Measurements from ENCODE around the gene ZNF274. TPM values are rescaled to one million over a fixed set of nuclear protein-coding genes. Genes with fewer than 3 reads are reported as not detected.

ZNF274 gene
- total RNA-seq, 2 donors from 2014 or later: 26.4 to 32.6 TPM

- H3K9me3 ChIP-seq: peaks cover under 1% of the 10 kb centered on the region
- peak within 1 kb of the TSS; percentile 5 to 51 for H3K27ac ChIP-seq
- H3K4me3 ChIP-seq: peak within 1 kb of the TSS; percentile 71
Observed at GRCh38 chr19:58228585-58229254, 45.9 kb downstream of the ZNF274 start, which contains the start of gene ZNF544. TSS of gene ZNF544 (plus strand) at chr19:58228914. CDS start at chr19:58244024, 15,110 bp downstream.

GRCh38 chr19:58229255-58229639 is 46.4 kb downstream of the ZNF274 start:
- DNase-seq (ENCODE audit: low spot score): no peak
- Histone ChIP-seq H3K27ac (peak overlapping the region in 1 of 2 donors; percentile 51), H3K9me3 (peaks cover 6% of the 10 kb centered on the region), H3K4me3 (peak overlapping the region; percentile 71), H3K4me1 (ENCODE audit: control insufficient read depth in 1 of 2, low read depth in 2 of 2) (peaks cover 9% of the 10 kb centered on the region in 2 donors), H3K36me3 (peaks cover 26% of the 10 kb centered on the region), H3K27me3 (replicated peaks; ENCODE audit: insufficient read depth) (no peaks in the 10 kb centered on the region)
- TF ChIP-seq CTCF (IDR thresholded peaks at IDR 0.05): no peak
- no peak for ATAC-seq (ENCODE audit: insufficient number of reproducible peaks, low FRiP score, low read depth)

More at GRCh38 chr19:58228585-58229254, 45.9 kb downstream of the ZNF274 start, which contains the start of gene ZNF544:
- peak; percentile 7 for DNase-seq (ENCODE audit: low spot score)
- peaks cover 9% of the 10 kb centered on the region in 2 donors for H3K4me1 ChIP-seq (ENCODE audit: control insufficient read depth in 1 of 2, low read depth in 2 of 2)
- ATAC-seq (ENCODE audit: insufficient number of reproducible peaks, low FRiP score, low read depth): no peak
- peaks cover 20% of the 10 kb centered on the region for H3K36me3 ChIP-seq
- TF ChIP-seq CTCF (IDR thresholded peaks at IDR 0.05): no peak
- no peaks in the 10 kb centered on the region for H3K27me3 ChIP-seq (replicated peaks; ENCODE audit: insufficient read depth)

GRCh38 chr19:58237324-58237723 is 54.5 kb downstream of the ZNF274 start:
- Histone ChIP-seq H3K27me3 (replicated peaks; ENCODE audit: insufficient read depth) (no peaks in the 10 kb centered on the region), H3K27ac (no peak overlapping the region), H3K36me3 (peaks cover 63% of the 10 kb centered on the region), H3K4me3 (no peak overlapping the region), H3K9me3 (peaks cover 72% of the 10 kb centered on the region), H3K4me1 (ENCODE audit: control insufficient read depth in 1 of 2, low read depth in 2 of 2) (no peaks in the 10 kb centered on the region)
- ATAC-seq (ENCODE audit: insufficient number of reproducible peaks, low FRiP score, low read depth) (no peak), DNase-seq (ENCODE audit: low spot score) (no peak)
- TF ChIP-seq CTCF (IDR thresholded peaks at IDR 0.05): no peak

GRCh38 chr19:58243351-58243750 is 60.5 kb downstream of the ZNF274 start:
- TF ChIP-seq CTCF (IDR thresholded peaks at IDR 0.05): no peak
- ATAC-seq (ENCODE audit: insufficient number of reproducible peaks, low FRiP score, low read depth) (no peak), DNase-seq (ENCODE audit: low spot score) (no peak)
- H3K36me3 ChIP-seq: peaks cover 71% of the 10 kb centered on the region
- H3K4me3 ChIP-seq: no peak overlapping the region
- peaks cover 96% of the 10 kb centered on the region for H3K9me3 ChIP-seq
- no peaks in the 10 kb centered on the region for H3K27me3 ChIP-seq (replicated peaks; ENCODE audit: insufficient read depth)
- no peak overlapping the region for H3K27ac ChIP-seq
- no peaks in the 10 kb centered on the region for H3K4me1 ChIP-seq (ENCODE audit: control insufficient read depth in 1 of 2, low read depth in 2 of 2)

GRCh38 chr19:58248886-58249285 is 66.0 kb downstream of the ZNF274 start:
- Histone ChIP-seq H3K36me3 (peaks cover 93% of the 10 kb centered on the region), H3K27ac (no peak overlapping the region), H3K9me3 (peaks cover 100% of the 10 kb centered on the region), H3K27me3 (replicated peaks; ENCODE audit: insufficient read depth) (no peaks in the 10 kb centered on the region), H3K4me3 (no peak overlapping the region), H3K4me1 (ENCODE audit: control insufficient read depth in 1 of 2, low read depth in 2 of 2) (no peaks in the 10 kb centered on the region)
- DNase-seq (ENCODE audit: low spot score) (no peak), ATAC-seq (ENCODE audit: insufficient number of reproducible peaks, low FRiP score, low read depth) (no peak)
- TF ChIP-seq CTCF (IDR thresholded peaks at IDR 0.05): no peak
